GM19438 (cell line): Measurements from ENCODE around the gene PCDHB12.
"Not testable (repeated sequence)": the region's sequence is repeated elsewhere in the genome, so short reads cannot be mapped to it uniquely, and the experiment has no call there.

Experiments used
- ATAC-seq: cut with Tn5 transposase; IDR thresholded peaks from one replicate; pipeline ENCODE4 v1.9.1; 2021; ENCODE audit warnings: low read depth; ENCODE audit not compliant: unreplicated experiment

Gene PCDHB12

GRCh38 chr5:141201646-141202045 lies 6.9 kb upstream of the PCDHB12 start:
- not testable (repeated sequence) for ATAC-seq

- ATAC-seq, result not testable (repeated sequence)
Measured at GRCh38 chr5:141210281-141210680, 1.8 kb downstream of the PCDHB12 start.

- not testable (repeated sequence) for ATAC-seq
Measured at GRCh38 chr5:141210849-141211248, 2.3 kb downstream of the PCDHB12 start.

- ATAC-seq, result not testable (repeated sequence)
Measured at GRCh38 chr5:141213656-141214339, 5.3 kb downstream of the PCDHB12 start, which contains the start of gene PCDHB13. TSS of gene PCDHB13 (plus strand) at chr5:141213919. CDS start at chr5:141214124, 205 bp downstream.

GRCh38 chr5:141214583-141214982 lies 6.1 kb downstream of the PCDHB12 start:
- ATAC-seq, result not testable (repeated sequence)

- not testable (repeated sequence) for ATAC-seq
Measured at GRCh38 chr5:141215504-141215903, 7.0 kb downstream of the PCDHB12 start.

- ATAC-seq, result not testable (repeated sequence)
Measured at GRCh38 chr5:141216035-141216434, 7.5 kb downstream of the PCDHB12 start.

- ATAC-seq, result no peak
Measured at GRCh38 chr5:141223112-141223783, 14.7 kb downstream of the PCDHB12 start, which contains the start of gene PCDHB14. TSS of gene PCDHB14 (plus strand) at chr5:141223343. CDS start at chr5:141223506, 163 bp downstream.

- ATAC-seq, result not testable (repeated sequence)
Measured at GRCh38 chr5:141224844-141225243, 16.3 kb downstream of the PCDHB12 start.

- not testable (repeated sequence) for ATAC-seq
Measured at GRCh38 chr5:141225421-141225820, 16.9 kb downstream of the PCDHB12 start.

- ATAC-seq, result no peak
Measured at GRCh38 chr5:141234109-141234667, 25.7 kb downstream of the PCDHB12 start.

- ATAC-seq, result not testable (repeated sequence)
Measured at GRCh38 chr5:141235922-141236321, 27.4 kb downstream of the PCDHB12 start.

GRCh38 chr5:141236516-141237313 lies 28.2 kb downstream of the PCDHB12 start:
- ATAC-seq, result no peak

GRCh38 chr5:141241496-141241895 lies 33.0 kb downstream of the PCDHB12 start:
- no peak for ATAC-seq

GRCh38 chr5:141245250-141245717 lies 36.8 kb downstream of the PCDHB12 start, which contains the start of gene PCDHB15:
TSS of gene PCDHB15 (plus strand) at chr5:141245395. CDS start at chr5:141245579, 184 bp downstream.
- ATAC-seq, result no peak

GRCh38 chr5:141246971-141247370 lies 38.5 kb downstream of the PCDHB12 start:
- ATAC-seq, result not testable (repeated sequence)

- not testable (repeated sequence) for ATAC-seq
Measured at GRCh38 chr5:141247434-141247833, 38.9 kb downstream of the PCDHB12 start.

- no peak for ATAC-seq
Measured at GRCh38 chr5:141250576-141250975, 42.1 kb downstream of the PCDHB12 start.

GRCh38 chr5:141258464-141258863 lies 49.9 kb downstream of the PCDHB12 start:
- ATAC-seq, result no peak

- ATAC-seq, result no peak
Measured at GRCh38 chr5:141258948-141259347, 50.4 kb downstream of the PCDHB12 start.
